GM12892 (cell line): ENCODE measurements around the gene TLR3.

ENCODE experiments used
- POLR2A ChIP-seq: IDR thresholded peaks from 2 replicates; pipeline ENCODE4 v1.6.1; 2011; ENCODE audit warnings: low read depth, low read length, control low read depth
- TAF1 ChIP-seq: IDR thresholded peaks from 2 replicates; pipeline ENCODE4 v1.6.1; 2011; ENCODE audit warnings: low read depth, mild to moderate bottlenecking, control low read depth, low read length, borderline replicate concordance

- TF ChIP-seq POLR2A = no peak
- no peak for TF ChIP-seq TAF1
These were observed 59.9 kb downstream of the TLR3 start for GRCh38 chr4:186128842-186129241.
